ENCODE results near the gene SNX10.

SNX10 gene

DNA sequence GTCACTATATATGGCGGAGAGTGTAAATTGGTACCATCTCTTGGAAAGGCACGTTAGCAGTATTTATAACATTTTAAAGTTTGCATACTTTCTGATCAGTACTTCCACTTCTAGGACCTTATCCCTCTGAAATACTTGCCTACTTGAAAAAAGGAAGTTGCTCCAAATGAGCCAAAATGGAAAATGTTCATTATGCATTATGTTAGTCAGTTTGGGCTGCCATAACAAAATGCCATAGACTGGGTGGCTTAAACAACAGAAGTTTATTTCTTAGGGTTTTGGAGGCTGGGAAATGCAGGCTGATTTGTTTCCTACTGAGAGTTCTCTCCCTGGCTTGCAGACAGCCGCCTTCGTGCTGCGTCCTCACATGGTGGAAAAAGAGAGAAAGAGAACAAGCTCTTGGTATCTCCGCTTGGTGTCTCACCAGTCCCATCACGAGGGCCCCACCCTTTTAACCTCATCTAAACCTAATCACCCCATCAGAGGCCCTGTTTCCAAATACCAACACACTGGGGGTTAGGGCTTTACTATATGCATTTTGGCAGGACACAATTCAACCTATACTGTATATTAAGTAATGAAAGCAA, 6.9 kb downstream of the SNX10 start:
- H3K4me3 ChIP-seq (ENCODE audit: low read length), result no peak overlapping the region
- TF ChIP-seq, protein P1, sequence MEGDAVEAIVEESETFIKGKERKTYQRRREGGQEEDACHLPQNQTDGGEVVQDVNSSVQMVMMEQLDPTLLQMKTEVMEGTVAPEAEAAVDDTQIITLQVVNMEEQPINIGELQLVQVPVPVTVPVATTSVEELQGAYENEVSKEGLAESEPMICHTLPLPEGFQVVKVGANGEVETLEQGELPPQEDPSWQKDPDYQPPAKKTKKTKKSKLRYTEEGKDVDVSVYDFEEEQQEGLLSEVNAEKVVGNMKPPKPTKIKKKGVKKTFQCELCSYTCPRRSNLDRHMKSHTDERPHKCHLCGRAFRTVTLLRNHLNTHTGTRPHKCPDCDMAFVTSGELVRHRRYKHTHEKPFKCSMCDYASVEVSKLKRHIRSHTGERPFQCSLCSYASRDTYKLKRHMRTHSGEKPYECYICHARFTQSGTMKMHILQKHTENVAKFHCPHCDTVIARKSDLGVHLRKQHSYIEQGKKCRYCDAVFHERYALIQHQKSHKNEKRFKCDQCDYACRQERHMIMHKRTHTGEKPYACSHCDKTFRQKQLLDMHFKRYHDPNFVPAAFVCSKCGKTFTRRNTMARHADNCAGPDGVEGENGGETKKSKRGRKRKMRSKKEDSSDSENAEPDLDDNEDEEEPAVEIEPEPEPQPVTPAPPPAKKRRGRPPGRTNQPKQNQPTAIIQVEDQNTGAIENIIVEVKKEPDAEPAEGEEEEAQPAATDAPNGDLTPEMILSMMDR (conservative IDR thresholded peaks at IDR 0.05; ENCODE audit: low read length), result no peak
- DNase-seq (ENCODE audit: low read depth), result no peak

DNA sequence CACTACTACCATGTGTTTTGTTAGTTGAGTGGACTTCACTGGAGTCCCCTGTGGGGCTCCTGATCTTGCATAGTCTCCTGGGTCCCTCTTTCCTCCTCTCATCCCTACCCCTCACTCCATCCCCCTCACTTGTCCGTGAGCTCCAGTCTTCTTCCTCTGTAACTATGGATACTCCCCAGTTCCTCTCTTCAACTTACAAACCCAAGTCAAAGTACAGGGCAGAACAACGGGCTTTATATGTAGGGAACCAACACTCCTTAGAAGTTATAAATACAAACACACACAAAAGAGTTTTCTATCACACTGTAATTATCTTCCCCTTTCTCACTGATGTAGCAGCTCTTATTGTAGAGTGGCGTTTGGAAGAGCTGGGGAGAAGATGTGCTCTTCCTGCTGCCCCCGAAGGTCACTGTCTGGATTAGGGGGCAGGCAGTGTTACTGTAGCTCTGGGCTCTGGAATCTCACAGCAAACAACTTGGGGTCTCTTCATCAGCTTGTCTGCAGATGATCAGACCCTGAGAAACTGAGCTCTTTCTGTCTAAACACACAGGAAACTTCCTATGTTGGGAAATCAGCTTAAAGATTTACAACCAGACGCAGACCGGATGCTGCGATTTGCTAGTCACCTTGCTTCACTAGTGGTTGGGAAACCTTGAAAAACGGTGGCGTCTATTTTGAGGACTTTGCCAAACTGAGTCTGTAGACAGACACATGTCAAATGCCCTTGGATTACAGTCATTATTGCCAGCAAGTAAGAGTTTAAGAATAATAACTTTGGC, 13.6 kb downstream of the SNX10 start:
- H3K4me3 ChIP-seq (ENCODE audit: low read length), result no peak overlapping the region
- DNase-seq (ENCODE audit: low read depth), result no peak
- TF ChIP-seq, protein P1 (conservative IDR thresholded peaks at IDR 0.05; ENCODE audit: low read length), result no peak

DNA sequence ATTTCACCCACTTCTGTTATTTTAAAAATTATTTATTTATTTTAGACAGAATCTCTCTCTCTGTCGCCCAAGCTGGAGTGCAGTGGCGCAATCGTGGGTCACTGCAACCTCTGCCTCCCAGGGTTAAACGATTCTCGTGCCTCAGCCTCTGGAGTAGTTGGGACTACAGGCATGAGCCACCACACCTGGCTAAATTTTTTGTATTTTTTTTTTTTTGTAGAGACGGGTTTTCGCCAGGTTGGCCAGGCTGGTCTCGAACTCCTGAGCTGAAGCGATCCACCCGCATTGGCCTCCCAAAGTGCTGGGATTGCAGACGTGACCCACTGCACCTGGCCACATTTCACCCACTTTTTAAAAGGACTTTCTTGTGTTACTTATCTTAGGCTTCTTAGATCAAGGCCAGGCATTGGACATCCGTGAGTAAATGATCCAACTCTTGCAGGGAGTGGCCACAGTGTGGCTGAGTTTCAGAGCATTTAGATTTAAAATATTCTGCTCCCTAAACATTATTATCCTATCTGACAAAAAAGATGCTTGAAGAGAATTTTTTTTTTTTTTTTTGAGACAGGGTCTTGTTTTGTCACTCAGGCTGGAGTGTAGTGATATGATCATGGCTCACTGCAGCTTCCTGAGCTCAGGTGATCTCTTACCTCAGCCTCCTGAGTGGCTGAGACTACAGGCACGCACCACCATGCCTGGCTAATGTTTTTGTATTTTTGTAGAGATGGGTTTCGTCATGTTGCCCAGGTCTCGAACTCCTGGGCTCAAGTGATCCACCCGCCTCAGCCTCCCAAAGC, 14.4 kb downstream of the SNX10 start:
- H3K4me3 ChIP-seq (ENCODE audit: low read length), result no peak overlapping the region
- TF ChIP-seq, protein P1 (conservative IDR thresholded peaks at IDR 0.05; ENCODE audit: low read length), result no peak
- DNase-seq (ENCODE audit: low read depth), result no peak

DNA sequence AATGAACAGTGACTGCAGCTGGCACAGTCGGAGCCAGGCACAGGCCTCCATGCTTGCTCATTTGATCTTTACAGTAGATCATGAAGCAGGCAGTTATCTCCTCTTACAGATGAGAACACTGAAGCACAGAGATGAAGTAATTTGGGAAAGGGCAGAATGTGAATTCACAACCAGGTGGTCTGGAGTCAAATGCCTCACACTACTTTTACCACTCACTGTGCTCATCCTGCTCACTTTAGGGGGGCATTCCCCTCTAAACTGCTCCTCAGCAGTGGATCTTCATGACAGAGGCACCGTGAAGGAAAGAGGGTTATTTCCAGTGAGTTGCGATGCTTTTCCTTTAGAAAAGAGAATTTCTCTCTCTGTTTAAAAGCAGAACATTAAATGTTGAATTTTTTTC, 15.1 kb downstream of the SNX10 start:
- TF ChIP-seq, protein P1 (conservative IDR thresholded peaks at IDR 0.05; ENCODE audit: low read length), result no peak
- no peak overlapping the region for H3K4me3 ChIP-seq (ENCODE audit: low read length)
- no peak for DNase-seq (ENCODE audit: low read depth)

DNA sequence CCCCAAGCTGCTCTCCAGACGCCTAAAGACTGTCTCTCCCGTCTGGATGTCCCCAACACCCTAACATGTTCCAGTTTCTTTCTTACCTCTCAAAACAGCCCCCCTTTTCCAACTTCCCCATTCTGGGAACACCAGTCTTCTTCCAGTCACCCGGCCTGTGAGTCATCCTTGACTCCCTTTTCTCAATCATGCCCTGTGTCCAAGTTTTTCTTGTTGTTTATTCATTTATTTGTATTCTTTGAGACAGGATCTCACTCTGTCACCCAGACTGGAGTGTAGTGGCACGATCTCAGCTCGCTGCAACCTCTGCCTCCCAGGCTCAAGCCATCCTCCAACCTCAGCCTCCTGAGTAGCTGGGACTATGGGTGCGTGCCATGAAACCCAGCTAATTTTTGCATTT, 15.6 kb downstream of the SNX10 start:
- TF ChIP-seq, protein P1 (conservative IDR thresholded peaks at IDR 0.05; ENCODE audit: low read length), result no peak
- DNase-seq (ENCODE audit: low read depth), result no peak
- H3K4me3 ChIP-seq (ENCODE audit: low read length), result no peak overlapping the region

DNA sequence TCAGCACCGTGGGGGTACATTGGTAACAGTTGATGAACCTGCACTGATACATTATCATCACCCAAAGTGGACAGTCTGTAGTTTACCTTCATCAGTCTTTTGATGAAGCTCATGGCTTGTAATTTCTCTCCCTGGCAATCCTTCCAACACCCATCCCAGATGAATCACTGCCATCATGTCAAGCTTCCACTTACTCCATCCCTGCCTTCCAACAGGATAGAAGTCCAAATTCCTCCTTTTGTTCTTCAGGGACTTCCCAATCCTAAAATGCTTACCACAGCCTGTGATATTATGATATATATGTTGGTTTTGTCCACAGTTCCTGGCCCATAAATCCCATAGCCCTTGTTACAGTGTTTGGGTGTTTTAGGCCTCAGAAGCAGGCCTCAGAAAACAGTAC, 16.1 kb downstream of the SNX10 start:
- no peak for DNase-seq (ENCODE audit: low read depth)
- TF ChIP-seq, protein P1 (conservative IDR thresholded peaks at IDR 0.05; ENCODE audit: low read length), result no peak
- no peak overlapping the region for H3K4me3 ChIP-seq (ENCODE audit: low read length)

Data from AG10803 (cell line).